Stimulated activated CD8-positive, alpha-beta memory T cell treated with anti-CD3 and anti-CD28 coated beads, Interleukin-7, amount 100 ng/mL, for 24 hours (primary cell): ENCODE data around the gene NFYA.
"Not testable (repeated sequence)": the region's sequence is repeated elsewhere in the genome, so short reads cannot be mapped to it uniquely, and the experiment has no call there.

Experiments used
- DNase-seq: peaks from one replicate; pipeline ENCODE4 v3.0.0-alpha.2; 2020; ENCODE audit warnings: low read depth

The NFYA gene

DNA sequence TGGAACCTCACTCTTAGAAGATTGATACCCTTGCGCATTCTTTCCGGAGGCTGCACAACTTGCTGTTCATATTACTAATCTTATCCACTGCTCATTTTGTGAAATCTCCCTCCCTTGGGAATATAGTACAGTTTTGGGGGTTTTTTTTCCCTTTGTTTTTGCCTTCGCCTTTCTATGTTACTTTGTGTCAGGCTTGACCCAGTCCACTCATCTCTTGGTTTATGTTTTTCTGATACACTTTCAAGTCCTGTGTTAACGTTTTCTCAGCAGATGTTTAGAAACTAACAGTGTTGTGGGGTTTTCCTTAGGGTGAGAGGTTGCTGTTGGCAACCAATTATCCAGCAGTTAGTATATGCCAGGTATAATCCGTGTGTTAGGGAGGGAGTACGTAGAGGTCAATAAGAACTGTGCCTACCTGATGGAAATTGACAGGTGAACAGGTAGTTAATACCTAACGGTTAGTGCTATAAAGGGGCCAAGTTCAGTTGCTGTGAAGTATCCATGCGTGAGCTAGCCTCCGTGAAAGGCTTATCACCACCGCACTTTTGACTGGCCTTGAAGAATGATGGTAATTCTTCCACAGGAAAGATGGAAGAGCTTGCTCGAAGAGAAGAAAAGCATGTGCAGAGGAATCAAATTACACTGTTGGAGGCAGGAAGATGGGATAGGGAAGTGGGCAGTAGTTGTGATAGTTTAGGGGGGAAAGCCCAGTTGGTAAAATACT, 1.4 kb downstream of the NFYA start:
- no peak for DNase-seq

DNA sequence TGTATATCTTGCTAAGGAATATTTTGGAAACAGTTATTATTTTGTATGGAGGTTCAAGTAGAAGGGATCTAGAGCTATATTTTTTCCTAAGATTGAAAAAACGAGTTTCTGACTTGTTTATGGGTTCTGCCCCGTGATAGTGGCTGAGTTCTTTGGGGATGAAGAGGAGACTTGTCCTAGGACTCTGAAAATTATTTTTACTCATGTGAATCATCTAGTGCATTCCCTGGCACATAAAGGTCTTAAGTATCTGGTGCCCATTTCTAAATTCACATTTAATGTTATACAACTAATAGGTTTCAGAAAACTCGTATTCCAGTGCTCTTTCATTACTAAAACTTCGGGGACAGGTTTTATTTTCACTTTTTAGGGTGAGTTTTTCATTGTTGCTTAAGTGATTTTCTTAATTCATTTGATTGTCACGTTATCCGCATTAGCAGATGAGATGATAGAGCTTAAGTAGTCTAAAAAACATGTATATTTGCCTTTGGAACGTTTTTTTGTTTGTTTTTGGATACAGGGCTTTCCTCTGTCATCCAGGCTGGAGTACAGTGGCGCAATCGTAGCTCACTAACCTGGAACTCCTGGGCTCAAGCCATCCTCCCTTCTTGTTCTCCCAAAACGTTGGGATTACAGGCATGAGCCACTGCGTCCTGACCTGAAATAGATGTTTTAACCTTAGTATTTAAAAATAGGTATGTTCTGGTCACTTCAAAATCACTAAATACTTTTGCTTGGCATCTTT, 2.1 kb downstream of the NFYA start:
- no peak for DNase-seq

DNA sequence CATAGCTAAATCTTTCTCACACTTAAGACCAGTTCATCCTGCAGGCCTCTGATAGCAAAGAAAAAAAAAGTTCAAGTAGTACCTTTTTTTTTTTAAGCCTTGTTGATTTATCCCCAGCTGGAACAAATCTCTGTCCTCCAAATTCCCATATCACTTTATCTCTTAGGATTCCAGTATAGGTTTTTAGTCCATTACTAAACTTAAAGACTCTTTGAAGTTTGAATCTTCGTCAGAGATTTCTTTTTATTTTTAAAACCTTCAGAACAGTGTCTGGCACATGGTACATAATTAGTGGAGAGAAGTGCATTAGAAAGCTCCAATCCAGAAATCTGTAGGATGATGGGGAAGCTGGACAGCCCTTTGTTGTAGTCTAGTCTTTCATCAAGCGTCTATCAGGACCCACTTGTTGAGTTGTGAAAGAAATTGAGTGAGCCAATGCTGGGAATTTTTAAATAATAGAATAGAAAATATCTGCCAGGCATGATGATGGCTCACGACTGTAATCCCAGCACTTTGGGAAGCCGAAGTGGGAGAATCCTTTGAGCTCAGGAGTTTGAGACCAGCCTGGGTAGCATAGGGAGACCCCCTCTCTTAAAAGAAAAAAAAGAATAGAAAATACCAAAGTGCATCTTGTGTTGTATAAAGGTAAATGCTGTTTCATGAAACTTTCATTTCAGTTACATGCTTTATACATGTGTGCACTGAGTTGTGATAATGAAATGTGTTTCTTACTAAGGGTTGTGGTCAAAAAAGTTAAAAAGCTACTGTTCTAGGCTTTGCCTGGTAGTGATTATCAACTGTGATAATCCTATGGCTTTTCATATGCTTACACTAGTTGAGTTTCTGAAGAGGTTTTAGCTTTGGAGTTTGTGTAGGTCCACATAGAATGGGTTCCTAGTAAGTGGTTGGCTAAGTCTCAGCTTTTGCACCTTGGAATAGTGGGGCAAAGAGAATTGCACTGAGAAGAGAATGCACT, 3.2 kb downstream of the NFYA start:
- DNase-seq = no peak

DNA sequence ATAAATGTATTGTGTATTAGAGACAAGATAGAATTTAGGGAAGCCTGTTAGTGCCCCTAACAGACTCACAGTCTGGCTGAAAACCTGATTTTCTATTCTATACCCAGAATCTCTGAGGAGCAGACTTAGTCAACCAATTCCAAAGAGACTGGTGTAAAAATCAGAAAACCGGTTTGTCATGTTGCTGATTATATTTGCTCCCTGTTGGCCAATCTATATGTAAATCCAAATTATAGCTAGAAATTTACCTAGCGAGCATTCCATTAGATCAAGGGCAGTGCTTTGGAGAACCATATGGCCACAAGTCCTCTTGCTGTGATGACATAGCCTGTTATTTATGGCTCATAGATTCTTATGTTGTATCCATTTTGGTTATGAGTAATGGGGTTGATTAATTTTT, 4.8 kb downstream of the NFYA start:
- DNase-seq = no peak

DNA sequence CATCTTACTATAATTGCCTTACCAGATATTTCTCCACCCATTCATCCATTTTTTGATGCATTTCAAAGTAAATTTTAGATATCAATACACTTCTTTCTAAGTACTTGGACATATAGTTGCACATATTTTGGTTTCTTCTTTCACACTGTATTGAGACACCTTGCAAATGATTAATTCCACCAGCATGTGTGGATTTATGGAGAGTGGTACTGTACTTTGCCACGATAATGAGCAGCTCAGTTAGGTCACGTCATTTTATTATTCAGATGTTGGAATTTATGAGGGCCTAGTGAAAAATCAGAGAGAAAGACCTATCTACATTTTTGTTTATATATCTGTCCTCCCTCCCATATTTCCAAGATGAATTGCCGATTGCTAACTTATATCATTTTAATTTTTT, 5.3 kb downstream of the NFYA start:
- no peak for DNase-seq

DNA sequence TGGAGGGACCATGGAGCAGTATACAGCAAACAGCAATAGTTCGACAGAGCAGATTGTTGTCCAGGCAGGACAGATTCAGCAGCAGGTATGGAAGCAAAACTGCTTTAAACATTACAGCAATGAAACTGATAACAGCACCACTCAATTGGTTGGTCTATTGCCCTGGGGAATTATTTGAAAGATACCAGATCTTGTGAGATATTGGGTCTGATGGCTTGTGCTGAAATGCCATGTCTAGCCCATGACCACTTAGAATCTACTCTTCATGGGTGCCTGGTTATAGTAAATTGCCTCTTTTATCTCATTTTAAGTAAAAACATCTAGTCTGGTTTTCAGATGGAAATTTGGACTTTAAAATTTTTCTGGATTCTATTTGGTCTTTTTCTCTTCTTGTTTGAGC, 6.3 kb downstream of the NFYA start:
- no peak for DNase-seq

DNA sequence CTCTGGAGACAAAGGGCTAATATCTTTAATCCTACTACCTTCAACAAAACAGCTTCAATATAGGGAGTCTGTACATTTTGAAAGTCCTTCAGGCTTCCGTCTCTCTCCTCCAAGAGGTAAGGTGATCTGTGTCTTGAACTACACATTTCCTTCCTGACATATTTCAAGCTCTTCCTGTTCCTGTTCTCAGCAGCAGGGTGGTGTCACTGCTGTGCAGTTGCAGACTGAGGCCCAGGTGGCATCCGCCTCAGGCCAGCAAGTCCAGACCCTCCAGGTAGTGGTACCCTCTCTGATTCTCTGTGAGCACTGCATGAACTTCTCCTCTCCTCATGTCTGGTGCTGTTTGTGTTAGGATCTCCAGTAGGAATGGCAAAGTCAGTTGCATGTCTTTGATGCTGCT, 7.8 kb downstream of the NFYA start:
- no peak for DNase-seq

DNA sequence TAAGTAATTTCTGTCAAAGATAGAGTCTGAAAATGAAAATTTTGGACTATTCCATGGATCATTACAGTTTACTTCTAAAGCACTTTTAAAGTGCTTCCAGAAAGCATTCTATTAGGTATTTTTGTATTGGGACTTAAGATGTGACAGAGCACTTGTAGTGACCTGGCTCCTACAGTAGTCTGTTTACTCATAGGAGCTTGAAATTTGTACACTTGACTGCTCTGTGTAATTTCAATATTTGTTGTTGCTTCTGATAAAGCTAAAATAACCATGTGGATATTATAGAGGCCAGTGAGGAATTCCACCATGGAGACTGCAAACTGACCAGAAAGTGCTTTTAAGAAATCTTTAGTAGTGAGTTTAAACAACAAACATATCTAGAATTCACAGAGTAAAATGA, 10.3 kb downstream of the NFYA start:
- DNase-seq = no peak

DNA sequence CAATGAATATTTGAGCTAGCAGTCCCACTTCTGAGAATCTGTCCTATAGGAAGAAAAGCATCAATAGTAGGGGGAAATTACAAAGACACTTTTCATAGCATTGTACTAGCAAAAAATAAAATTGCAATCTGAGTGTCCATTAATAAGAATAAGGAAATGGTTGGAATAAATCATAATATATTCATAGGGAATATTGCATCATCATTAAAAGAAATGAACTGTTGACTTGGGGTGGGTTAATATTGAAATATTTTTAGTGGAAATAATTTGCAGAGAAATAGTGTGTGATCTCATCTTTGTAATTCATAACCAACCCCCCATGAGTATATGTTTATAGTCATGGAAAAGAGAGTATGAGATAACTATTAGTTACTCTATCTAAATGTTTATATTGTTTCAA, 12.4 kb downstream of the NFYA start:
- DNase-seq = no peak

DNA sequence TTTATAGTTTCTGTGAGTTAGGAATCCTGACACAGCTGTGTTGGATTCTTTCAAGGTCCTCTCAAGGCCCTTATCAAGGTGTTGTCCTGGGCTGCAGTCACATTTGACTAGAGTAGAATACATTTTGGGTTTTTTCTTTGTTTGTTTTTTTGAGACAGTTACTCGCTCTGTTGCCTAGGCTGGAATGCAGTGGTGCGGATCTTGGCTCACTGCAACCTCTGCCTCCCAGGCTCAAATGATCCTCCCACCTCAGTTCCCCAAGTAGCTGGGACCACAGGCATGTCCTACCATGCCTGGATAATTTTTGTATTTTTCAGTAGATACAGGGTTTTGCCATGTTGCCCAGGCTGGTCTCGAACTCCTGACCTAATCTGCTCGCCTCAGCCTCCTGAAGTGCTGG, 15.7 kb downstream of the NFYA start:
- DNase-seq = no peak

DNA sequence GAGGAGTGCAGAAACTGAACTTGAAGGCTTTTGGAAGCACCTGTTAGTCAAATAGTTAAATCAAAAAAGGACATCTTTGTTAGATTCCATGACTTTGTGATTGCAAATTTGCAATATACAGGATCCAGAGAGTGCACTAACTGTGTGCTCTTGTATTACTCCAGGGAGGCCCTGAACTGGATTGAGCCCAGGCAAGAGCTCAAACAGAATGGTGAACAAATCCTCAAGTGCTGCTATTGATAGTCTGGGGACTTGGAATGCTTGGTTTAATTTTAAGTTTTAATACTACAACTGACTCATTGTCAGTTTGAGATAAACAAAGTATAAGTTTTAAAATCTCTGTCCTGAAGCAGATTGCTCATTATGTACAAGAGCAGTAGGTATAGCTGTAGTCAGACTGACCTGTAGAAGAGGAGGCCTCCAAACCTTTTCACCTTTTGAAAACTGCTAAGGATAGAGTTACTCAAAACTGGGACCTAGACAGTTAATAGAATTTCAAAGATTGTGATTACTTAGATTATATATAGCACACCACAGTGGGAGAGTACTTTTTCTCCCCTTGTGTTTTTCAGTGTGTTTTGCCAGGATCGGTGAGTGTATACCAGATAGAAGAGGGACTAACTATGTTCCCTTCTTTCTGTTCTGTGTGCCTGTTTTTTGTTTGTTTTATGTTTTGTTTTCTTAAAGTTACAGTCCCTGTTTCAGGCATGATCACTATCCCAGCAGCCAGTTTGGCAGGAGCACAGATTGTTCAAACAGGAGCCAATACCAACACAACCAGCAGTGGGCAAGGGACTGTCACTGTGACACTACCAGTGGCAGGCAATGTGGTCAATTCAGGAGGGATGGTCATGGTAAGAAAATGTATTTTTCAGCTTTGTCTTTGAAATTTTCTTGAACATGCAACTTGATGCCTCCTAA, 18.3 kb downstream of the NFYA start:
- DNase-seq = no peak

DNA sequence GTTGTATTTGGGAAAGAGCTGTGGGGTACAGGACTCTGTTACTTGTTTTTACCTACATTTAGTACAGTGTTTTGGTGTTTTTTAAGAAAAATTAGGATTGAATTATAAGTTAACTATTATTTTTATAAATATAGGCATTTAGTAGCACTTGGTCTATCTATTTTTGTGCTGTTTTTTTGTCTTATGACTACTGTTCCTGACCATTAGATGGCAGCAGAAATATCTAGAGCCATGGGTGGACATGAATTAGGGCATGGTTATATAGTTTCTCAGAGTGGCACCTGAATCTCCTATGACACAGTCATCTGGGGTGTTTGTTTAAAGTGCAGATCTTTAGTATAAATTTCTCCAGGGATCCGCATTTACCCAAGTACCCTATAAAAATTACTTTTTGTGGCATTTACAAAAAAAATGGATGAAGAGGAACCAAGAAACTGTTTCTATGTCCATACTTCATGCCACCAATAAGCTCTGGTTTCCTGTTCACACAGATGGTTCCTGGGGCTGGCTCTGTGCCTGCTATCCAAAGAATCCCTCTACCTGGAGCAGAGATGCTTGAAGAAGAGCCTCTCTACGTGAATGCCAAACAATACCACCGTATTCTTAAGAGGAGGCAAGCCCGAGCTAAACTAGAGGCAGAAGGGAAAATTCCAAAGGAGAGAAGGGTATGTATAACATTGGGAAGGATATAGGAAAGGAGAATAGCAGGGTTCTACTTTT, 19.8 kb downstream of the NFYA start:
- DNase-seq = no peak

DNA sequence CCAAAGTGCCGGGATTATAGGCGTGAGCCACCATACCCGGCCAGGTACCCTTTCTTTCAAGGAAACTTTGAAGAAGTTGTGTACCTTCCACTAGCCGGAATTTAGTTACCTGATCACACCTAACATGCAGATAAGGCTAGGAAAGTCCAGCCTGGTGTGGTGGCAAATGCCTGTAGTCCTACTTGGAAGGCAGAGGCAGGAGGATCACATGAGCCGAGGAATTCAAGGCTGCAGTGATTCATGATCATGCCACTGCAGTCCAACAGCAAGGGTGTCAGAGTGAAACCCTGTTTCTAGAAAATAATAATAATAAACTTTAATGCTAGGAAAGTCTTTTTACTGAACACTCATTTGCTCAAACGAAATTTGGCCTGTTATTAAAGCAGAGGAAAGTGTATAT, 21.0 kb downstream of the NFYA start:
- DNase-seq = no peak

DNA sequence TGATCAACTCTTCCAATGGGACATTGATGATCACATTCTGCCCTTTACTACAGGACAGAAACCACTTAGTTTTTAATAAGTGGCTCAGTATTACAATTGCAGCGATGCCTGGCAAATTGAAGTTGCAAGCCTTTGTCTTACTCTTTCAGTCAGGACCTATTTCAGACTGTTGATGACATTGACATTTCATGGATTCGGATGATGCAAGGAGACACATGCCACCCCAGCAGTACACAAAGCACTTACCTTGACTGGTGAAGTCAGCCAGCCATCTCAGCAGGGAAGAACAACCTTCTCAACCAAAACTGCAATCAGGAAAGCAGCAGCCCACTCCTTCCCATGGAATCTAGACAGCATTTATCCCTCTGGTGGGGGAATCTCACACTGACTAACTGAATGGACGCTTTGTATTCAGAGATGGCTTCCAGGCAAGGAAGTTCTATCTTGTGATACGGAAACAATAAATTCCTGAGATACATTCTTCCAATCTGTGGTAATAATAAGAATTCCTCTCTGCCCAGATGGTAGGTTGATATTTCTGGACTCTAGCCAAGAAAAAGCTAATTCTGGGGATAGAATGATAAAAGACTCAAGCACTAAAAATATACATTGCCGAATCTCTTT, 24.8 kb downstream of the NFYA start:
- DNase-seq = no peak

DNA sequence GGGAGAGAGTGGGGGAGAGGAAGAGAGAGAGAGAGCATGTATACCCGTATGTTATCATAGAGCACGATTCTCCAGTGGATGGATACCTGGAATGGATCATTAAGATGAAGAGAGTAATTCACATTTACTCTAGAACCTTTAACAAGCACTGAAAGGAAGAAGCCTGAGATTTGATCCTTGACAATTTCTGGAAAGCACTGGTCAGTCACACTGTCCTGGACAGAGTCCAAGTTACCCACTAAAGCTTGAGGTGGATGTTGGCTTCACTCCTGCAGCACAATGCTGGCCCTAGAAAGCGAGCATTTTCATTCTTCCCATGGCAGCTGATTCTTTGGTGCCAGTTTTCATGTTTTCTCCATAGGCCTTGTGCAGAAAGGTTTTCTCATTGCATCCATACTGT, 25.6 kb downstream of the NFYA start:
- DNase-seq = no peak

DNA sequence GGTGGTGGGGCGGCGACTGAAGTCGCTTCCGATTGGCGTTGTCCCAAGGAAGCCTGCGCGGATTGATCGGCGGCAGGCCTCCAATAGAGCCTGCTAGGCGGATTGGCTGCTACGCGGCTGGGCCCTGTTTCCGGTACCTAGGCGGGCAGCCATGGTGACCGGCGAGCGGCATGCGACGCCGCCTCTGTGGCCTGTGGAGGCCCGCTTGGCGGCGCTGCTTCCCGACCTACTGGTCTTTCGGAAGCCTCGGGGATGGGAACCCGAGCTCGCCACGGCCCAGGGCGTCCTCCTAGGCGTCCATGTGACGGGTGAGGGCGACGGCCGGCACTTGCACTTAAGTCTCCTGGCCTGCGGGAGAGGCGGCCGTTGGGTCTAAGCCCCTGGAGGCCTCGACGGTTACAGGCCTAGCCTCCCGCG, 28.1 kb downstream of the NFYA start:
- no peak for DNase-seq

DNA sequence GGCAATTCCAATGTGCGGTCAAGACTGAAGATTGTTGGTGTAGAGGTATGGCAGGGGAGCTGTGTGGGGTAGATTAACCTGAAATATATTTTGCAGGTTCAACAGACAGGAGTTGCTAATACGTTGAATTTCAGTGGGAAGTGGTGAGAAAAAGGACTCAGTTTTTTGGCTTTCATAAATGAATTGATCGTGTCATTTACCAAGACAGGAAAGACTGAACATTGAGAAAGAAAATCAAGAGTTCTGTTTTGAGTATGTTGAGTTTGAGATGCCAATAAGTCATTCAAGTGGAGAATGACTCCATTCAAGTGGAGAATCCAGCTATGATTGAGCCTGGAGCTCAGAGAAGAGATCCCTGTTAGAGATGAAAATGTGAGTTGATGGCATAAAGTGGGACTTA, 31.1 kb downstream of the NFYA start:
- DNase-seq = no peak

DNA sequence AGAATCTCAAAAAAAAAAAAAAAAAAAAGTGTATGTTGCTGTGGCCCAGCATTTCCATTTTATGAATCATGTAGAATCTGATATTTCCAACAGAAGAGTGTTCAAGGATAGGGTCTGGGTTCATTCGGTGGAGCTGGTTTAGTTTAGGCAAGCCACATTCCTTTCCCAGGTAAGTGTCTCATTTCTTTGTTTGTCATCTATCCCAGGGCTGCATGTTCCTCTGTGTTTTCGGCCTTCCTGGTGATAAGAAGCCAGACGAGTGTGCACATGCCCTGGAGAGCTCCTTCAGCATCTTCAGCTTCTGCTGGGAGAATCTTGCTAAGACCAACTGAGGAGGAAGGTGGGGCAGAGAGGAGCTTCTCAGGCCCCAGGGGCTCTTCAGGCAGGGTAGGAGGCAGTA, 38.2 kb downstream of the NFYA start:
- no peak for DNase-seq

DNA sequence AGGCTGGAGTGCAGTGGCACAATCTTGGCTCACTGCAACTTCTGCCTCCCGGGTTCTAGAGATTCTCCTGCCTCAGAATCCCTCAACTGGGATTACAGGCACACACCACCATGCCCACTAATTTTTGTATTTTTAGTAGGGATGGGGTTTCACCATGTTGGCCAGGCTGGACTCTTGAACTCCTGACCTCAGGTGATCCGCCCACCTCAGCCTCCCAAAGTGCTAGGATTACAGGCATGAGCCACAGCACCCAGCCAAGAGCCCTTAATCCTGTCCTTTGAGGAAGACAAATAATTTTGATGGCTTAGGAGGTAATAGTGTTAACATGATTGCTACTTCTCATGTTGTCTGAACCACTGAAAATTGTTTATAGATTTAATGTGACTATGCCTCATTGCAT, 42.3 kb downstream of the NFYA start:
- not testable (repeated sequence) for DNase-seq

DNA sequence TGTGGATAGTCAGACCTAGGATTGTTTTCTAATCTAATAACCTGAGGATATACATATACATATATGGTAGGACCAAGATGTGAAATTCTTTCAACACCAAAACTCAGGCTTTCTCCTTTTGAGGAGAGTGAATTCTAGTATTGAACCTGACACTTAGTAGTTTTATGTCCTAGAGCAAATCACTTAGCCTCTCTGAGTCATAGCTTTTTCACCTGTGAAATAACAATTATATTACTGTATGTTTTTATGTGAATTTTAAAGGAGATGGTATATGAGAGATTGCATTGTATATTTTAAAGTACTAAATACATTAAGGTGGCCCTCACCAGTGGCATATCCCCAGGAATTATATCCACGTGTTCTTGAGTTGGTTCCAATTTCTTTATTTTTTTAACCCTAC, 46.7 kb downstream of the NFYA start:
- DNase-seq = no peak

DNA sequence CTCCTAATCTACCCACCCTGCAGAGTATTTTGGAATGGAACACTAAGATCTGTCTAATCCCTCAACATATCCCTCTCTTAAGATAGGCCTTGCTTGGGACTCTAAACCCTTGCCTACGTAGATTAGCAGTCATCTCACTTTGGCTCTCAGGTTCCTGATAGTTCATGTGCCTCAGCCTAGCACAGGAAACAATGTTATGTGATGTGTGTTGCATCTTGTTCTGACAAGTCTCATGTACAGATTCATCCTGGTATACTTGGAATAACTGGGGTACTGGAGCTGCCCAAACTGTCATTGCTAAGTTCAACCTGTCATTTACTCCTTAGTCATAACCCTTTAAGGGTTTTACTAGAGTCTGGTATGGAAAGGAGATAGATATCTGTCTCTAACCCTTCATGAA, 47.3 kb downstream of the NFYA start:
- no peak for DNase-seq
